ENCODE data around the gene ARSA.

ARSA gene

DNA sequence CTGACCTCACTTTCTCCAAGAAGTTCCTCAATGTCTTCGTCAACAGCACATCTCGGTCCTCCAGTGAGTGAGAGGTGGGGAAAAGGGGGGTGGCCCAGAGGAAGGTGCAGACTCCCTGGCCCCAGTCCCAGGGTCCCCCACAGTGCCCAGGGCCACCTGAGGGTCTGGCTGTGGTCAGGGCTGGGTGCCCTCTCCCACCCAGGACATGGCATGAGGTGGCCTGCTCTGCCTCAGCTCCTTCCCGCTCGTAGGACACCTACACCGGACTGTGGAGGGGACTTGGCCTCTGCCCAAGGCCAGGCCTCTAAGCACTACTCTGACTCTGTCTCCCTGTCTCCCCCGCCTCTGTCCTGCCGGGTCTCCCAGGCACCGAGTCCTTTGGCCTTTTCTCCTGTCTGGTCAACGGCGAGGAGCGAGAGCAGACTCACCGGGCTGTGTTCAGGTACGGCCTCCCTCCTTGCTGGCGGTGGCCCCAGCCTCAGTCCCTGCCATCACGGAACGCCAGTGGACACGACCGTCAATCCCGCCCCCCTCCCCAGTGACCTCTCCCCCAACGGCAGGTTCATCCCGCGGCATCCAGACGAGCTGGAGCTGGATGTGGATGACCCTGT, 22.8 kb downstream of the ARSA start:
- DNase-seq (ENCODE audit: low read depth in 3 of 3): no peak

GRCh38 chr22:50604256-50605001, 23.5 kb downstream of the ARSA start:
- no peak for DNase-seq (ENCODE audit: low read depth in 3 of 3)

- no peak for DNase-seq (ENCODE audit: low read depth in 3 of 3)
Measured at GRCh38 chr22:50603511-50604255, 24.3 kb downstream of the ARSA start.

DNA sequence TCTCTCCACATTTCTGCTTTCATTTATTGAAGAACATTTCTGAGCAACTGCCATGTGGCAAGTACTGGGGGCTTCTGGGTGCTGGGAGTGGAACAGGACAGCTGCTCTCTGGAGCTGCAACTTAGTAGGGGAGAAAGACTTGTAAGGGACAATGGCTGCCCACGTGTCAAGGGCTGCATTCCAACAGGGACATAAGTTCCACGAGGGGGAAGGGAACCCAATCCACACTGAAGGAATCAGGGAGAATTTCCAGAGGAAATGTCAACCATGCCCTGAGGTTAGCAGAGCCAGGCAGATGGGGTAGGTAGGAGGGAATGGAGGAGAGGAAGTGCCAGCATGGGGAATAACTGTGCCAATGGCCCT, 25.6 kb downstream of the ARSA start:
- DNase-seq (ENCODE audit: low read depth in 3 of 3): no peak

DNA sequence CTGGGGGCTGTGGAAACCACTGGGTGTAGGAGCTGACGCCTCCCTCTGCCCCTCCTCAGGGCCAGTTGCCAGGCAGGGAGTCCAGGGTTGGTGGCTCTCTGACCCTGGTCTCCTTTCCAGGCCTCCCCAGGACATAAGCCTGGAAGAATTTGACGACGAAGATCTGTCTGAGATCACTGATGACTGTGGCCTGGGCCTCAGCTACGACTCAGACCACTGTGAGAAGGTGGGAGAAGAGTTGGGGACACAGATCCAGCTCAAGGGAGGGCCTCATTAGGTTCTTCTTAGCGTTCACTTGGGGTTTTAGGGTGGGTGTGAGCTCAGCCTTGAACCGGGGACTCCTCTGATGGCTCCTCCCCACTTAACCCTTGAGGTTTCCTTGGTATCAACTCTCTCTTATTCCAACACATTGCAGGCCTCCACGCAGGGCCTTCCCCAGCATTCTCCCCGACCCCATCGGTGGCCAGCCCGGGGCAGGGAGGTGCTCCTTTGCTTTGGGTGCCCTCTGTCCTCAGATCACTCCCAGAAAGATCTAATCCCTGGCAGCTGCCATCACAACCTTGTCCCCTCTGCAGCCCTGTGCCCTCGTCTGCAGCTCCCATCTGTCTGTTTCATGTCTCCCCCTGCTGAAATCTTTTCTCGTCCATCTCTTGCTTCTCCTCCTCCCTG, 26.1 kb downstream of the ARSA start:
- no peak for DNase-seq (ENCODE audit: low read depth in 3 of 3)

DNA sequence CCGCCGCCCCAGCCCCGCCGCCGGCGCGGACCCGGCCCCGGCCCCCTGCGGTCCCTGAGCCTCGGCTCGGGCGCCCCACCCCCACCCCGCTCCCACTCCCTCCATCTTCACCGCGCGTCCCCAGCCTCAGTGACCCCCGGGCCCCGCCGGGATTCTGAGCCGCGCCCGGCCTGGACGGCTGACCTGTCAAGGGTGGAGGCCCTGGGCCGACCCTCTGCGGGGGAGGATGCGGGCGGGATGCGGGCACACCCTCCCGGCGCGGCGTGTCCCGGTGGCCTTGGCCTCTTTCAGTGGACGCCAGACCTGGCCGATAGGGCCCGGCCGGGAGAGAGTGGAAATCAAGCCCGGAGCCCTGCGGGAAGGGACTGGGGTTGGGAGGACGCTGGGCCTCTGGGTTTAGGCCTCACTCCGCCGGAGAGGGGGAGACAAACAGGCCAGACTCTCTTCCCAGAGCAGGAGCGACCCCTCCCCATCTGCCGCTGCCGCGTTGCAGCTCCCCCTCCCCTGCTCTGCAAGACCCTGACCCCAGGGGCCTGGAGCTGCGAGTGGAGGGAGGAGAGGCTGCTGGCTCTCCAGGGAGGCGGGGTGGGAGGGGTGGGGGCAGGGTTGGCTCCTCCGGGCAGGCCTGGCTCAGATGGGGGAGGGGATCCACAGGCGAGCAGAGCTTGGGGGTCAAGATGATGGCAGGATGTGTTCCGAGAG, 26.8 kb downstream of the ARSA start:
- no peak for DNase-seq (ENCODE audit: low read depth in 3 of 3)

- no peak for DNase-seq (ENCODE audit: low read depth in 3 of 3)
Measured at GRCh38 chr22:50600538-50600937, 27.4 kb downstream of the ARSA start, which contains the start of gene MAPK8IP2. Gene MAPK8IP2 (plus strand): TSS chr22:50600793. CDS start chr22:50600819, 26 bp downstream.

DNA sequence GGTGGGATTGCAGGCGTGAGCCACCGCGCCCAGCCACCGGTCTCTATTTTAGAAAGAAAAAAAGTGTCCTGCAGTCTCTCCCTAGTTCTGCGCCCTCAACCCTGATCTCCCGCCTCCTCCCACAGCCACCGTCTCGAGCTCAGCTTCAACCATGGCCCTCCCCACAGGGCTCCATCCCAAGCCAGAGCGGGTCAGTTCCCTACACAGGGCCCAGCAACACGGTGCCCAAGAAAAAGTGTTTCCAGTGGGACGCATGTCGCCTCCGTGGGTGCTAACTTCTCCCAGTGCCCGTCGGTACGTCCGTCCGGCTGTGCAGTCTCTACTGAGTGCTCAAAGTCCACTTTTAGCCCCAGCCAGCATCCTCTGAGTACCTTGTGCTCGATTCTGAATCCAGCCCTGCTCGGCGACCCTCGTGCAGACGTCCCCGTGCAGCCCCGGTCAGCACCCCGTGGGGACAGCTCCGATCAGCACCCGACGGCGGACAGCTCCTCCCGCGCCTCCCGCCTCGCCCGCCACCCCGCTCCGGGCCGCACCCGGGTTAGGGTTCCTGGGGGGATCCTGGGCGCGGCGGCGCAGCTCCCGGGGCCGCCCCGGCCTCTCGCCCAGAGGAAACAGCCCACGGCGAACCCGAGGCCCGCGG, 28.0 kb downstream of the ARSA start:
- DNase-seq (ENCODE audit: low read depth in 3 of 3): peak in 1 of 3 donors; percentile 59

GRCh38 chr22:50597097-50597496, 30.9 kb downstream of the ARSA start:
- DNase-seq (ENCODE audit: low read depth in 3 of 3): no peak

- no peak for DNase-seq (ENCODE audit: low read depth in 3 of 3)
Measured at GRCh38 chr22:50595189-50595588, 32.8 kb downstream of the ARSA start.

DNA sequence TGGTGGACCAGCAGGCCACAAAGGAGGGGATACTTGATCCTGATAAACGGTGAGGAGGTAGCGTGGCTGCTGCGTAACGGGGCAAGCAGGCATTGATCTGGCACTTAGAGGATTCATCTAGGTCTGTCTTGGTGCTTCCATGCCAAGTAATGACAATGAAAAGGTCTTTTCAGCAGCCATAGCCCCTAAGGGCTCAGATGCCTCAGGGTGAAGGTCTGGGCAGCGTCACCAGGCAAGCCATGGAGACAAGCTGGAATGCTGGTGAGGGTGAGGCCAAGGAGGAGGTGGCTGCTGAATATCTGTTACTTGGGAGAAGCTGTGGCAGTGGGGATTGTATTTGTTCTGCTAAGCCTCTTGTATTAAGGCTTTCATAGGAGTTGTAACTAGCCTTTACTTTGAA, 40.5 kb downstream of the ARSA start:
- DNase-seq (ENCODE audit: low read depth in 3 of 3): no peak

GRCh38 chr22:50586416-50586815, 41.5 kb downstream of the ARSA start:
- no peak for DNase-seq (ENCODE audit: low read depth in 3 of 3)

DNA sequence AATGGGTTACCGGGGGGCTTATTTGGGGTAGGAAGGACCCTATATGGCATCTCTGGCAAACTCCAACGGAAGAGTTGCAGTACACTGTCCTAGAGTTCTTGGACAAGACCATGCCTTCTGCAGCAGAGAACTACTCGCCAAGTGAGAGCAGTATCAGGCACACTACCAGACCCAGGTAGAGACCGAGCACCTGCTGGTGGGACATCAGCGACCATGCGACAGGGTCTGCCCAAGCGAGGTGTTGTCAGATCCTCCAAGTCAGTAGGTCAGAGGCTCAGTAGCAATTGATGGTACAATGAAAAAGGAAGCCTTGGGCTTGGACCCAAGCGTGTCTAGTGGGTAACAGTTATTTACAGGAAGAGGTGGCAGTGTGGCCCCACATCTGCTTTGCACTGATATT, 42.2 kb downstream of the ARSA start:
- DNase-seq (ENCODE audit: low read depth in 3 of 3): no peak

DNA sequence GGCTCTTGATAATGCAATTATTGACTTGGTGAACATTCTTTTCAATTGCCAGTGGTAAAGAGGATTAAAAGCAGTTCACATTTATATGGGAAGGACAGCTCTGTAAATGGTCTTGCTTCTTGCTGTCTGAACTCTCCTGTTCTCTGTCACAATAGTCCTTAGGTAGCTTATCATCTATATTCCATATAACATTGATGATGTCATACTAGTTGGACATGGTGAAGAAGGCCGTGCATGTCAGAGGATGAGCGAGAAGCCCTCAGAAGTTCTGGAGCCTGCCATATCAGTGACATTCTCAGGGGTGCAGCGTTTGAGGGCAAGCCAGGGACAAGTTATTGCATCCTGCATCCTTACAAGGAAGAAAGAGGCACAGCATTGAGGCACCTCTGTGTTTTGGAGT, 42.7 kb downstream of the ARSA start:
- DNase-seq (ENCODE audit: low read depth in 3 of 3): no peak

- no peak for DNase-seq (ENCODE audit: low read depth in 3 of 3)
Measured at GRCh38 chr22:50584106-50585096, 43.6 kb downstream of the ARSA start.

GRCh38 chr22:50583294-50583861, 44.6 kb downstream of the ARSA start:
- DNase-seq (ENCODE audit: low read depth in 3 of 3): no peak

GRCh38 chr22:50582493-50583293, 45.3 kb downstream of the ARSA start, which contains the start of gene CHKB:
Gene CHKB (minus strand): TSS chr22:50582849. CDS start chr22:50582781, 68 bp downstream.
- DNase-seq (ENCODE audit: low read depth in 3 of 3): peak; percentile 97 to 98 (median 98)

DNA sequence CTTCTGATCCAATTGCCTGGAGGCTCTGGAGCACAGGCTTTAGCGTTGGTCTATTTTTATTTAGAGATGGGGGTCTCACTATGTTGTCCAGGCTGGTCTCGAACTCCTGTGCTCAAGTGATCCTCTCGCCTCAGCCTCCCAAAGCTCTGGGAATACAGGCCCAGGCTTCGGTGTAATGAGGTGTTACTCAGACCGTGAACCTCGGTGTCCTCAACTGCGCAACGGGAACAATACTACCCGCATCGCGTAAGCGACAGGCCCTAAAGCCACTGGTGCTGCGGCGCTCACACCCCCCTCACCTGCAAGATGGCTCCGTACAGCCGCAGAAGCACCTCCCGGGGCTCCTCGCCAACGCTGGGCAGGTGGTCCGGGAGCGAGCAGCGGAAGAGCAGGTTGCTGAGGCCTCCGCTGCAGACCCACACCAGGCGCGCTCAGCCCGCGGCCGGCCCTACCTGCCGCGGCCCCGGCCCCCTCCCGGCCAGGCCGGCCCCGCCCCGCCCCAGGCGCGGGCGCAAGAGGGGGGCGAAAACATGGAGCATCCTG, 45.9 kb downstream of the ARSA start:
- peak in 1 of 3 donors; percentile 21 for DNase-seq (ENCODE audit: low read depth in 3 of 3)

Data from stimulated activated CD4-positive, alpha-beta T cell treated with anti-CD3 and anti-CD28 coated beads, TNF-alpha, amount 100 ng/mL, for 48 hours (primary cell).